ENCODE results near the gene INF2.

DNA sequence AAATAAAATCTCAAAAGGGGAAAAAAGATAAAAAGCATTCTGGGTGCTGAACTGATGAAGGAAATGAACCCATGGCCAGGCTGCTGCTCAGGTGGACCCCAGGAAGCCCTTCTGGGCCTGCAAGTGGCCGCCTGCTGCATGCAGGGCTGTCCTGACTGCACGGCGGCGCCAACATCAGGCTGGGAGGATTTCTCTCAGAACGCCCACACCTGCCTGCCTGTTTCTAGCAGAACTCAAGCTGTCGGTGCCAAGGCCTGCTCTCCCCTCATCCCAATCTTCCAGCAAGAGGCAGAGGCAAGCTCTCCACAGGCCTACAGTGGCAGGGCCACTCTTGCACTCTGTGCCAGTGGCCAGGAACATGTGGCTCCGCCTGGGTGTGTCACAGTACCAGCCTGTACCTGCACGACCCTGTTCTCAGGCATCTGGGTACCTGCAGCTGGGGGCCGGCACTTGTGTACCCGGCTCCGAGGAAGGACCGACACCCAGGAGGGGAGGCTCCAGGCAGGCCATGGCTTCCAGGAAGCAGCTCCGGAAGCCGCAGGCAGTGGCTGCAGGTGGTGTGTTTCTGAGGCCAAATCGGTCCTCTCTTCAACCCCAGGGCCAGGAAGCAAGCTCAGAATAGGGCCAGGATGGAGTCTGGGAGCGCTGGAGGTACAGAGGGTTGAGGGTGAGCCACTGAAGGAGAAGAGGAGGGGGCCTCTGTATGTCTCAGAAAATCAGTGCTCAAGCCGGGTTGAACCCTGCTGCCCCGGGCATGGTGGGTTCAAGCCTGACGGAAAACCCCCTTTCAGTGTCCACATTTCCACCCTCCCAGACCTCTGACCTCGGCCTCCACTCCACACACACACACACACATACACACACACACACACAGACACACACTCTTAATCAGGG lies 2.5 kb upstream of the INF2 start:
- no peak for TF ChIP-seq CTCF (IDR thresholded peaks at IDR 0.05)
- TF ChIP-seq POLR2A (IDR thresholded peaks at IDR 0.05): no peak

All from right lobe of liver (tissue), 4 donors.